Keratinocyte (primary cell): ENCODE results near the gene STYX.

Experiments
- EZH2 ChIP-seq: IDR thresholded peaks from one replicate; pipeline ENCODE4 v1.6.1; 2012; ENCODE audit warnings: inconsistent platforms, mild to moderate bottlenecking, low read length, moderate library complexity
- TF ChIP-seq, protein P1 (sequence below), 3 experiments: IDR thresholded peaks in 1 of 3; conservative IDR thresholded peaks in 1 of 3; optimal IDR thresholded peaks in 1 of 3; 2 replicates in 2 of 3; 3 replicates in 1 of 3; pipeline versions ENCODE3 to v1.5.1; 2011; ENCODE audit warnings: low read length in 3 of 3, mild to moderate bottlenecking in 3 of 3, moderate library complexity in 2 of 3, control low read depth in 1 of 3, inconsistent platforms in 1 of 3; ENCODE audit not compliant: insufficient read depth in 2 of 3; ENCODE audit errors: extremely low read depth in 1 of 3

GRCh38 chr14:52730709-52731111, 744 bp downstream of the STYX start:
- TF ChIP-seq, protein P1, sequence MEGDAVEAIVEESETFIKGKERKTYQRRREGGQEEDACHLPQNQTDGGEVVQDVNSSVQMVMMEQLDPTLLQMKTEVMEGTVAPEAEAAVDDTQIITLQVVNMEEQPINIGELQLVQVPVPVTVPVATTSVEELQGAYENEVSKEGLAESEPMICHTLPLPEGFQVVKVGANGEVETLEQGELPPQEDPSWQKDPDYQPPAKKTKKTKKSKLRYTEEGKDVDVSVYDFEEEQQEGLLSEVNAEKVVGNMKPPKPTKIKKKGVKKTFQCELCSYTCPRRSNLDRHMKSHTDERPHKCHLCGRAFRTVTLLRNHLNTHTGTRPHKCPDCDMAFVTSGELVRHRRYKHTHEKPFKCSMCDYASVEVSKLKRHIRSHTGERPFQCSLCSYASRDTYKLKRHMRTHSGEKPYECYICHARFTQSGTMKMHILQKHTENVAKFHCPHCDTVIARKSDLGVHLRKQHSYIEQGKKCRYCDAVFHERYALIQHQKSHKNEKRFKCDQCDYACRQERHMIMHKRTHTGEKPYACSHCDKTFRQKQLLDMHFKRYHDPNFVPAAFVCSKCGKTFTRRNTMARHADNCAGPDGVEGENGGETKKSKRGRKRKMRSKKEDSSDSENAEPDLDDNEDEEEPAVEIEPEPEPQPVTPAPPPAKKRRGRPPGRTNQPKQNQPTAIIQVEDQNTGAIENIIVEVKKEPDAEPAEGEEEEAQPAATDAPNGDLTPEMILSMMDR (optimal IDR thresholded peaks at IDR 0.05 in 1 of 3, IDR thresholded peaks at IDR 0.05 in 1 of 3, conservative IDR thresholded peaks at IDR 0.05 in 1 of 3; ENCODE audit: extremely low read depth in 1 of 3, insufficient read depth in 2 of 3, low read length in 3 of 3): no peak
- no peak for TF ChIP-seq EZH2
